GM12878 (cell line): ENCODE results near the gene MDFIC. TPM values are rescaled to one million over a fixed set of nuclear protein-coding genes. Genes with fewer than 3 reads are reported as not detected.
A peak's percentile ranks its signal among the peaks of the same experiment; 100 is the strongest.

ENCODE experiments used
- CREM ChIP-seq: IDR thresholded peaks from 2 replicates; pipeline ENCODE4 v1.6.1; 2014; ENCODE audit warnings: antibody characterized with exemption, low read depth
- JUNB ChIP-seq: IDR thresholded peaks from 2 replicates; pipeline ENCODE4 v1.6.1; 2016; ENCODE audit warnings: antibody characterized with exemption, mild to moderate bottlenecking
- KLF5 ChIP-seq: fragments of 450-650 bp; IDR thresholded peaks from 2 replicates; pipeline ENCODE4 v1.6.1; 2014; ENCODE audit warnings: mild to moderate bottlenecking; ENCODE audit not compliant: partially characterized antibody
- POU2F2 ChIP-seq: IDR thresholded peaks from 3 replicates; pipeline ENCODE4 v1.6.1; 2011; ENCODE audit warnings: low read depth, mild to moderate bottlenecking, low read length, borderline replicate concordance
- RELA ChIP-seq: fragments of 450-650 bp; IDR thresholded peaks from 2 replicates; pipeline ENCODE4 v1.8.0; 2014; ENCODE audit warnings: borderline replicate concordance; ENCODE audit not compliant: partially characterized antibody
- SP1 ChIP-seq: IDR thresholded peaks from one replicate; pipeline ENCODE4 v1.6.1; 2011; ENCODE audit warnings: low read depth, low read length
- SPI1 ChIP-seq: IDR thresholded peaks from 2 replicates; pipeline ENCODE4 v1.6.1; 2011; ENCODE audit warnings: low read depth, mild to moderate bottlenecking, low read length, moderate library complexity, borderline replicate concordance; ENCODE audit not compliant: insufficient read depth
- SRF ChIP-seq, 2 experiments: IDR thresholded peaks; 2 replicates each; pipeline ENCODE4 v1.6.1; 2011; ENCODE audit warnings: low read depth in 2 of 2, low read length in 2 of 2, mild to moderate bottlenecking in 1 of 2, moderate library complexity in 1 of 2
- ZBED1 ChIP-seq: IDR thresholded peaks from 2 replicates; pipeline ENCODE4 v1.6.1; 2016; ENCODE audit warnings: borderline replicate concordance
- ZNF24 ChIP-seq: fragments of 450-650 bp; IDR thresholded peaks from 2 replicates; pipeline ENCODE4 v1.6.1; 2017; ENCODE audit warnings: antibody characterized with exemption, mild to moderate bottlenecking
- polyA plus RNA-seq, 11 experiments: library from polyadenylated mRNA; depleted of rRNA in 4 of 11; unstranded in 6 of 11; stranded (reverse) in 5 of 11; fragments of >200 nt; fragmentation: Nextera tagmentation in 4 of 11; fragmentation: Illumina TruSeq in 1 of 11; extraction: Ambion mirVana in 4 of 11; extraction: Trizol in 1 of 11; gene quantifications; 1 replicate in 1 of 11; 2 replicates in 10 of 11; pipeline versions ENCODE4 v1.2.1 to v1.2.3, GENCODE V29; 2011 to 2016; ENCODE audit warnings: inconsistent platforms in 2 of 11, missing spikeins in 2 of 11, low read depth in 1 of 11
- total RNA-seq, 4 experiments: library from RNA; depleted of rRNA in 3 of 4; stranded (reverse); fragments of >200 nt in 3 of 4; fragmentation: Illumina TruSeq in 1 of 4; extraction: Trizol in 1 of 4; gene quantifications; 2 replicates each; pipeline versions ENCODE4 v1.2.1 to v1.2.3, GENCODE V29; 2013 to 2021
- TF ChIP-seq, protein P1 (sequence below), 3 experiments: IDR thresholded peaks in 2 of 3; conservative IDR thresholded peaks in 1 of 3; 2 replicates each; pipeline ENCODE4 v1.5.1; 2011; ENCODE audit warnings: low read depth in 3 of 3, low read length in 3 of 3, mild to moderate bottlenecking in 3 of 3, control low read depth in 2 of 3, moderate library complexity in 2 of 3, inconsistent platforms in 1 of 3, mixed read lengths in 1 of 3; ENCODE audit not compliant: control insufficient read depth in 2 of 3, insufficient read depth in 1 of 3; ENCODE audit errors: extremely low read depth in 1 of 3
- TF ChIP-seq, protein P2 (sequence below): IDR thresholded peaks from 2 replicates; pipeline ENCODE4 v1.6.1; 2012; ENCODE audit warnings: mild to moderate bottlenecking, low read depth, low read length
- TF ChIP-seq, protein P3 (sequence below): IDR thresholded peaks from 2 replicates; pipeline ENCODE4 v1.6.1; 2012; ENCODE audit warnings: low read length, inconsistent platforms
- TF ChIP-seq, protein P4 (sequence below): fragments of 450-650 bp; IDR thresholded peaks from 2 replicates; pipeline ENCODE4 v1.6.1; 2017; ENCODE audit warnings: mild to moderate bottlenecking, moderate library complexity
- TF ChIP-seq, protein P5 (sequence below): fragments of 450-650 bp; IDR thresholded peaks from 2 replicates; pipeline ENCODE4 v1.6.1; 2017; ENCODE audit warnings: antibody characterized with exemption, mild to moderate bottlenecking, moderate library complexity

The MDFIC gene
- total and polyA plus RNA-seq, 10 of the 15 experiments (the other 5 are each of a cell fraction or from before 2014, with no cell fraction given) = 7.3 to 58.4 (median 40.0) TPM

DNA sequence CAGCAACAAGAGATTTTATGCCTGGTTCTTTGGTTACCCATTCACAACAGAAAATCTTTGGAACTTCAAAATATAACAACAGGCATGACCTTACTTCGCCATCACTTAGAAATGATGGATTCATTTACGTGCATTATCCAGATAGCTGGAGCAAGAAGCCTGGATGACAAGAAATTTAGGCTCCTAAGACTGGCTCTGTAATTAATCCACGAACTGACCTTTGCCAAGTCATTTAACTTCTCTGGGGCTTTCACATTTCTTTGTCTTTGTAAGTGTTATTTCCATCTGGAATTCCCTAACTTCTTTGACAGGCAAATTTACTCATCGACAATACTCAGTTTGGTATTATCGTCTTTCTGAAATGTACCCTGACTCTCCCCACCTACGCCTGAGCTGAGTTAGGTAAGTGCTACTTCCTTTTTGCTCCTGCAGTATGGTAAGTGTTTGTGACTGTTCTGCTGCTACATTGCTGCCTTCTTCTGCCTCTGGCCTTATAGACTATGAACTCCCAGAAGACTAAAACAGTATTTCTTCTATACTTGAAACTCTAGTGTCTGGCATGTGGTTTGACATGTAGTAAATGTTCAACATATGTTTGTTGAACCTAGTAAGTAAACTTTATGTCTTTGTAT is 5.5 kb upstream of the MDFIC start (continued):
- TF ChIP-seq, protein P1, sequence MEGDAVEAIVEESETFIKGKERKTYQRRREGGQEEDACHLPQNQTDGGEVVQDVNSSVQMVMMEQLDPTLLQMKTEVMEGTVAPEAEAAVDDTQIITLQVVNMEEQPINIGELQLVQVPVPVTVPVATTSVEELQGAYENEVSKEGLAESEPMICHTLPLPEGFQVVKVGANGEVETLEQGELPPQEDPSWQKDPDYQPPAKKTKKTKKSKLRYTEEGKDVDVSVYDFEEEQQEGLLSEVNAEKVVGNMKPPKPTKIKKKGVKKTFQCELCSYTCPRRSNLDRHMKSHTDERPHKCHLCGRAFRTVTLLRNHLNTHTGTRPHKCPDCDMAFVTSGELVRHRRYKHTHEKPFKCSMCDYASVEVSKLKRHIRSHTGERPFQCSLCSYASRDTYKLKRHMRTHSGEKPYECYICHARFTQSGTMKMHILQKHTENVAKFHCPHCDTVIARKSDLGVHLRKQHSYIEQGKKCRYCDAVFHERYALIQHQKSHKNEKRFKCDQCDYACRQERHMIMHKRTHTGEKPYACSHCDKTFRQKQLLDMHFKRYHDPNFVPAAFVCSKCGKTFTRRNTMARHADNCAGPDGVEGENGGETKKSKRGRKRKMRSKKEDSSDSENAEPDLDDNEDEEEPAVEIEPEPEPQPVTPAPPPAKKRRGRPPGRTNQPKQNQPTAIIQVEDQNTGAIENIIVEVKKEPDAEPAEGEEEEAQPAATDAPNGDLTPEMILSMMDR (IDR thresholded peaks at IDR 0.05 in 2 of 3, conservative IDR thresholded peaks at IDR 0.05 in 1 of 3; ENCODE audit: control insufficient read depth in 2 of 3, extremely low read depth in 1 of 3, insufficient read depth in 1 of 3, low read depth in 3 of 3, low read length in 3 of 3) = no peak
- TF ChIP-seq, protein P2, sequence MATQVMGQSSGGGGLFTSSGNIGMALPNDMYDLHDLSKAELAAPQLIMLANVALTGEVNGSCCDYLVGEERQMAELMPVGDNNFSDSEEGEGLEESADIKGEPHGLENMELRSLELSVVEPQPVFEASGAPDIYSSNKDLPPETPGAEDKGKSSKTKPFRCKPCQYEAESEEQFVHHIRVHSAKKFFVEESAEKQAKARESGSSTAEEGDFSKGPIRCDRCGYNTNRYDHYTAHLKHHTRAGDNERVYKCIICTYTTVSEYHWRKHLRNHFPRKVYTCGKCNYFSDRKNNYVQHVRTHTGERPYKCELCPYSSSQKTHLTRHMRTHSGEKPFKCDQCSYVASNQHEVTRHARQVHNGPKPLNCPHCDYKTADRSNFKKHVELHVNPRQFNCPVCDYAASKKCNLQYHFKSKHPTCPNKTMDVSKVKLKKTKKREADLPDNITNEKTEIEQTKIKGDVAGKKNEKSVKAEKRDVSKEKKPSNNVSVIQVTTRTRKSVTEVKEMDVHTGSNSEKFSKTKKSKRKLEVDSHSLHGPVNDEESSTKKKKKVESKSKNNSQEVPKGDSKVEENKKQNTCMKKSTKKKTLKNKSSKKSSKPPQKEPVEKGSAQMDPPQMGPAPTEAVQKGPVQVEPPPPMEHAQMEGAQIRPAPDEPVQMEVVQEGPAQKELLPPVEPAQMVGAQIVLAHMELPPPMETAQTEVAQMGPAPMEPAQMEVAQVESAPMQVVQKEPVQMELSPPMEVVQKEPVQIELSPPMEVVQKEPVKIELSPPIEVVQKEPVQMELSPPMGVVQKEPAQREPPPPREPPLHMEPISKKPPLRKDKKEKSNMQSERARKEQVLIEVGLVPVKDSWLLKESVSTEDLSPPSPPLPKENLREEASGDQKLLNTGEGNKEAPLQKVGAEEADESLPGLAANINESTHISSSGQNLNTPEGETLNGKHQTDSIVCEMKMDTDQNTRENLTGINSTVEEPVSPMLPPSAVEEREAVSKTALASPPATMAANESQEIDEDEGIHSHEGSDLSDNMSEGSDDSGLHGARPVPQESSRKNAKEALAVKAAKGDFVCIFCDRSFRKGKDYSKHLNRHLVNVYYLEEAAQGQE = 0 out of 2 replicates have a peak, but pooled peaks have one; percentile 34
- TF ChIP-seq JUNB (peak; percentile 66), SPI1 (peak; percentile 39; the same call in 1 of the 2 replicates), SP1 (peak; percentile 53), ZBED1 (peak; percentile 81; the same call in 1 of the 2 replicates), CREM (peak; percentile 82; the same call in 1 of the 2 replicates), ZNF24 (peak; percentile 29; the same call in 1 of the 2 replicates), SRF (IDR thresholded peaks at IDR 0.05; ENCODE audit: low read depth in 2 of 2, low read length in 2 of 2) (peak in 1 of 2 experiments; percentile 77; a peak in 1 of 4 replicates), RELA (peak; percentile 99), KLF5 (peak; percentile 36), POU2F2 (peak; percentile 65; the same call in 1 of the 3 replicates)
- TF ChIP-seq, protein P3, sequence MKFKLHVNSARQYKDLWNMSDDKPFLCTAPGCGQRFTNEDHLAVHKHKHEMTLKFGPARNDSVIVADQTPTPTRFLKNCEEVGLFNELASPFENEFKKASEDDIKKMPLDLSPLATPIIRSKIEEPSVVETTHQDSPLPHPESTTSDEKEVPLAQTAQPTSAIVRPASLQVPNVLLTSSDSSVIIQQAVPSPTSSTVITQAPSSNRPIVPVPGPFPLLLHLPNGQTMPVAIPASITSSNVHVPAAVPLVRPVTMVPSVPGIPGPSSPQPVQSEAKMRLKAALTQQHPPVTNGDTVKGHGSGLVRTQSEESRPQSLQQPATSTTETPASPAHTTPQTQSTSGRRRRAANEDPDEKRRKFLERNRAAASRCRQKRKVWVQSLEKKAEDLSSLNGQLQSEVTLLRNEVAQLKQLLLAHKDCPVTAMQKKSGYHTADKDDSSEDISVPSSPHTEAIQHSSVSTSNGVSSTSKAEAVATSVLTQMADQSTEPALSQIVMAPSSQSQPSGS = peak; percentile 91
- TF ChIP-seq, protein P4, sequence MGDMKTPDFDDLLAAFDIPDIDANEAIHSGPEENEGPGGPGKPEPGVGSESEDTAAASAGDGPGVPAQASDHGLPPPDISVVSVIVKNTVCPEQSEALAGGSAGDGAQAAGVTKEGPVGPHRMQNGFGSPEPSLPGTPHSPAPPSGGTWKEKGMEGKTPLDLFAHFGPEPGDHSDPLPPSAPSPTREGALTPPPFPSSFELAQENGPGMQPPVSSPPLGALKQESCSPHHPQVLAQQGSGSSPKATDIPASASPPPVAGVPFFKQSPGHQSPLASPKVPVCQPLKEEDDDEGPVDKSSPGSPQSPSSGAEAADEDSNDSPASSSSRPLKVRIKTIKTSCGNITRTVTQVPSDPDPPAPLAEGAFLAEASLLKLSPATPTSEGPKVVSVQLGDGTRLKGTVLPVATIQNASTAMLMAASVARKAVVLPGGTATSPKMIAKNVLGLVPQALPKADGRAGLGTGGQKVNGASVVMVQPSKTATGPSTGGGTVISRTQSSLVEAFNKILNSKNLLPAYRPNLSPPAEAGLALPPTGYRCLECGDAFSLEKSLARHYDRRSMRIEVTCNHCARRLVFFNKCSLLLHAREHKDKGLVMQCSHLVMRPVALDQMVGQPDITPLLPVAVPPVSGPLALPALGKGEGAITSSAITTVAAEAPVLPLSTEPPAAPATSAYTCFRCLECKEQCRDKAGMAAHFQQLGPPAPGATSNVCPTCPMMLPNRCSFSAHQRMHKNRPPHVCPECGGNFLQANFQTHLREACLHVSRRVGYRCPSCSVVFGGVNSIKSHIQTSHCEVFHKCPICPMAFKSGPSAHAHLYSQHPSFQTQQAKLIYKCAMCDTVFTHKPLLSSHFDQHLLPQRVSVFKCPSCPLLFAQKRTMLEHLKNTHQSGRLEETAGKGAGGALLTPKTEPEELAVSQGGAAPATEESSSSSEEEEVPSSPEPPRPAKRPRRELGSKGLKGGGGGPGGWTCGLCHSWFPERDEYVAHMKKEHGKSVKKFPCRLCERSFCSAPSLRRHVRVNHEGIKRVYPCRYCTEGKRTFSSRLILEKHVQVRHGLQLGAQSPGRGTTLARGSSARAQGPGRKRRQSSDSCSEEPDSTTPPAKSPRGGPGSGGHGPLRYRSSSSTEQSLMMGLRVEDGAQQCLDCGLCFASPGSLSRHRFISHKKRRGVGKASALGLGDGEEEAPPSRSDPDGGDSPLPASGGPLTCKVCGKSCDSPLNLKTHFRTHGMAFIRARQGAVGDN = no peak
- TF ChIP-seq, protein P5, sequence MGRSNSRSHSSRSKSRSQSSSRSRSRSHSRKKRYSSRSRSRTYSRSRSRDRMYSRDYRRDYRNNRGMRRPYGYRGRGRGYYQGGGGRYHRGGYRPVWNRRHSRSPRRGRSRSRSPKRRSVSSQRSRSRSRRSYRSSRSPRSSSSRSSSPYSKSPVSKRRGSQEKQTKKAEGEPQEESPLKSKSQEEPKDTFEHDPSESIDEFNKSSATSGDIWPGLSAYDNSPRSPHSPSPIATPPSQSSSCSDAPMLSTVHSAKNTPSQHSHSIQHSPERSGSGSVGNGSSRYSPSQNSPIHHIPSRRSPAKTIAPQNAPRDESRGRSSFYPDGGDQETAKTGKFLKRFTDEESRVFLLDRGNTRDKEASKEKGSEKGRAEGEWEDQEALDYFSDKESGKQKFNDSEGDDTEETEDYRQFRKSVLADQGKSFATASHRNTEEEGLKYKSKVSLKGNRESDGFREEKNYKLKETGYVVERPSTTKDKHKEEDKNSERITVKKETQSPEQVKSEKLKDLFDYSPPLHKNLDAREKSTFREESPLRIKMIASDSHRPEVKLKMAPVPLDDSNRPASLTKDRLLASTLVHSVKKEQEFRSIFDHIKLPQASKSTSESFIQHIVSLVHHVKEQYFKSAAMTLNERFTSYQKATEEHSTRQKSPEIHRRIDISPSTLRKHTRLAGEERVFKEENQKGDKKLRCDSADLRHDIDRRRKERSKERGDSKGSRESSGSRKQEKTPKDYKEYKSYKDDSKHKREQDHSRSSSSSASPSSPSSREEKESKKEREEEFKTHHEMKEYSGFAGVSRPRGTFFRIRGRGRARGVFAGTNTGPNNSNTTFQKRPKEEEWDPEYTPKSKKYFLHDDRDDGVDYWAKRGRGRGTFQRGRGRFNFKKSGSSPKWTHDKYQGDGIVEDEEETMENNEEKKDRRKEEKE = no peak
